CD1c-positive myeloid dendritic cell (primary cell): Measurements from ENCODE around the gene AKT3.

Source experiments
- DNase-seq: peaks from one replicate; pipeline ENCODE4 v3.0.0-alpha.2; 2016; ENCODE audit errors: extremely low spot score

AKT3 gene

GRCh38 chr1:243488459-243489157 is 361.4 kb downstream of the AKT3 start:
- no peak for DNase-seq

- no peak for DNase-seq
Observed at GRCh38 chr1:243487649-243488227, 362.3 kb downstream of the AKT3 start.

DNA sequence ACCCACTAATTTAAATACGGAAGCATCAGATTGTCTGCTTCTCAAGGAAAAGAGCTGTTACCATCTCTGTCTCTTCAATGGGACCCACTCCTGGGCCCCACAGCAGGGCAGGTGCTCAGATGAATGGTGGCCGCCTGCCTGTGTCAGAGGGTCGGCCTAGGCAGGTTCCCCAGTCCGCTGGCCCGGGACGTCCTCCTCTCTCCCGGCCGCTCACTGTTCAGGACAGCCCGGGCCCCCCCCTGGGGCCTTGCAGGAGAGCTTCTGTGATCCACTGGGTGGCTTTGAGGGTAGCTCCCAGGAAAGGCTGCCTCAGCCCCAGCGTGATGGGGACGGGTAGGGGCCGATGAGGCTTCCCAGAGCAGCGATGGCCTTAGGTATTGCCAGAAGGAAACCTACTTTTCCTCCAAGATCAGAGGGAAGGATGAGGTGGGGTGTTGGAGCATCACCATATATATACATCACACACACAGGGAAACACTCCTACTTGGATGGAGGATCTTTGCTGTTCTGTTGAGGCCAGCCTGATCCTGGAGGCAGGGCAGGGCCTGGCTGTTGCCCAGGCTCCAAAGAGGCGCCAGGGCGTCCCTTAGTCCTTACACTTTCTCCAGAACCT is 362.9 kb downstream of the AKT3 start:
- no peak for DNase-seq

GRCh38 chr1:243483952-243484351 is 366.1 kb downstream of the AKT3 start:
- no peak for DNase-seq

GRCh38 chr1:243483071-243483771 is 366.8 kb downstream of the AKT3 start:
- no peak for DNase-seq

DNA sequence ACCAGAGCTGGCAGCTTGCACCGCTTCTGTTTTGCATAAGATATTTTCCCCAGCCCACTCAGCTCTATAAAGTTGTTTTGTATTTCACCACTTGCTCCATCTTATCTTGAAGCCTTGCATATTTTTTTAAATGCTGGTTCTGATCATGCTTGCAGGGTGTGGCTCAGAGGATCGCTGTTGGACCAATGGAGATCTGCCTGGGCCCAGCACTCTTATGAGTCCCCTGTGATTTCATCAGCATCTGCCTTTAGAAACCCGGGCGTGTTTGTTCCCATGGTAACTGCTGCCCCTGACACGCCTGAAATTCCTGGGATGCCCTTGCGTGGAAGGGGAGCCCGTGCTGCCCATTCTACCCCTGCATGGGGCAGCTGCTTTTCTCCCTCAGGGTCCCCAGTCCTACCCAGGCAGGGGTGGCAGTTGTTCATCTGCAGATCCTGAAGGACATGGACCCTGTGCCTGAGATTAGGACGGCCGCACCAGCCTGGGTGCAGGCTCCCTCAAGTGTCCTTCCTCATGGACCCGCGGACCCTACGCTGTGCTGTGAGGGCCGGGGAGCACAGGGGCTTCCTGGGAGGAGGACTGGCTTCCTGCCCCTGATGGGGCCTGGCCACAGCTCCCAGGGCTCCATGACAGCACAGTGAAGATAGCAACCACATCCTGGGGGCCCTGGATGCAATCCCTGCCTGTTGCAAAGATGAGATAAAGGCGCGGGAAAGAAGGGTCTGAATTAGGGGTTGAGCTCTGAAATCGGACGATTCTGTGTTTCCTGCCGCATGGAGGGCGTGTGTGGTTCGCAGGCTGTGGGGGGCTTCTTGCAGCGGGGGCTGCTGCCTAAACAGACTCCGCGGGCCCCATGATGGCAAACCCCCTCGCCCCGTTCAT is 367.7 kb downstream of the AKT3 start:
- no peak for DNase-seq

DNA sequence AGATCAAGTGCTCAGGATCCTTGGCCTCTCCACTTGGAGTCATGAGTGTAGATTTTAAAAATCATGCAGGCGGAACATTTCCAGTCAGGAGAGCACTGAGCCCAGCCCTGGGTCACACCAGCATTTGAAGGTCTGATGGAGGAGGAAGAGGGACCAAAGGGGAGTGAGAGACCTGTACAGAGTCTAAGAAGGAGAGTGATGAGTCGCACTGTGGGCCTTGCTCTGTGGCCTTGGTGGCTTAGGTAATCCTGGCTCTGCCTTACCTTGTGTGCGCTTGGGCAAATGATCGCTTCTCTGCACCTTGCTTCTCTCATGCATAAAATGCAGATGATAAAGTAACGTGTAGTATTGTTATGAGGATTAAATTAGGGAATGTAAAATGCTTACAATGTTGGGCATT is 368.9 kb downstream of the AKT3 start:
- DNase-seq, result no peak

DNA sequence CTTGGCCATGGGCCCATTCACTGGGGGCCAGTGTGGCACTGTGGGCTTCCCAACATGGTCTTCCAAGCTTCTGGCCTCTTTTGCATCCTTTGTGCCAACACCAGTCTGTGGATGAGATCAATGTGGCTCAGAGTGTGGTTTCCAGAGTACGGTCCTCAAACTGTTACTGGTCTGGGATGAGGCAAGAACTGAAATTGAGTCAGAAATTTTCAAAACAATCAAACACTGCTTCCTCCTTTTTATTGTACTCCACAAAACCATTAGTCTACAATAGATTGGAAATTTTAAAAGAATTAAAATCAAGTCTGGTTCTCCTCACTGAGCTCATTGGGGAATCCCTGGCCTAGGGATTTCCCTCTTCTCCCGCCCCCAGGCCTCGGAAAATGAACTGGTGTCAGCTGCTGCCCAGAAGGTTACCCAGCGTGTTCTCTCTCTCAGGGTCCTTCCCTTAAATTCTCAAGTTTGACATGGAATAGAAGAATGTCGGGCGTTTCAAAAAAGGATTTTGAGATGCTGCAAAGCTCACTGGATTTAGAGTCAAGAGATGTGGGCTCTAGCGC is 372.2 kb downstream of the AKT3 start:
- peak; percentile 51 for DNase-seq

DNA sequence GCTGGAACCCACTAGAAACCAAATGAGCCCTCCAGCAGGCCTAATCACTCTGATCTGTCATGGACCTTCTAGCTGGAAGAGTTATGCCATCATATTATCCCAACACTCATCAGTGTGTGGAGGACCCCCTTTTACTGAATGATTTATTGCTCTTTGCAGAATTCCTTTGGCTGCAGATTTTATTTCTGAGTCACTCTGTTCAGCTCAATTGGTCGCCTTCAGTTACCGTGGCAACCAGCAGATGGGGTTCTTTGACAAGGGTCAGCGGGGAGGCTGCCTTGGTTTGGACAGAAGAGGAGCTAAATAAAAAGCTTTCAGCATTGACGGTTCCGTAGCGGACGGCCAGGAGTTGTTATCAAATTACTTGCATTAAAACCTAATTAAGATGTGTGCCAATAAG is 374.1 kb downstream of the AKT3 start:
- no peak for DNase-seq

DNA sequence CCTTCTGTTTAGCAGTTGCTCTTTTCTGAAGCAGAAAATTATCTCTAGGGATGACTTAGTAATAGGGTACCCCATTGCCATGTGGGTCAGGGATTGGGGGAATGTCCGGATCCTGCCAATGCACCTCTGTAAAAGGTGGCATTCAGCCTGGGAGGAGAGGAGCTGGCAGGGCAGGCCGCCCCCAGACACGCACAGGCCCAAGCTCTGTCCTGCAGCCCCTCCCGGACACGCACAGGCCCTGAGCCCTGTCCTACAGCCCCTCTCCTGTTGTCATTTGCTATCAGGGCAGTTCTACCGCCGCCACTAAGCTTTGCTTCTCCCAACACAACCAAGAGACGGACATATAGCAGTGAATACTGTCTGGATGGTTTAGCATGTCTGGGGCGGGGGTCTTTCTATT is 375.1 kb downstream of the AKT3 start:
- no peak for DNase-seq

DNA sequence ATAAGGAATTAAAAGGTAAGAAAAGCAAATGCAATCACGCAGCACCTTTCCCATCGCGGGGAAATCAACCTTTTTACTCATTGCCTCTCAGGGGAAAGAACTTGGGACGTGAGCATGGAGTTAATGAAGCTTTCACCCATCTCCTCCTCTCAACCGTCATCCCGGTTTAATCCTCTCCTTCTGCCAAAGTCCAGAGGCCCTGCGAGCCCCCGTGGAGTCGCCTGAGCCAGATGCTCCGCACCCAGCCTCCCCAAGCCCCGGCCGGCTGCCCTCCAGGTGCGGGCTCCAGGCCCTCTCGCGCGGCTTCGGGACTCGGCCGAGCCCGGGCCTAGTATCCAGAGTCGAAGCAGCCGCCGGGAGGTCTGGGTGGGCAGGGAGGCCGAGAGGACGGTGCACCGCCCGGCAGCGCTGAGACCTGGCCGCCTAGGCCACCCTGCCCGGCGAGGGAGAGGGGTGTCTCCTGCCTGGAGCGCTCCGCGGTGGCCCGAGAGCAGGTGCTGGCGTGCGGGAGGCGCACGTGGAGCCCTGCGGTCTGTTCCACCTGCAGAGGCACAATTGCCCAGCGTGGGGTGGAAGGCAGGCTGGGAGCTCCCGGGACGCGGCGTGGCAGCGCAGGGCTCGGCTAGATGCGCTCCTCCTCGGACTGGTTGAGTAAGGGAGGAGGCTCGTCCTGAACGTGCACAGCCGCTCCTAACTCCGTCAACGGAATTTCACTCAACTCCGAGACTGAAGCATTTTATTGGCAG is 375.7 kb downstream of the AKT3 start:
- no peak for DNase-seq

DNA sequence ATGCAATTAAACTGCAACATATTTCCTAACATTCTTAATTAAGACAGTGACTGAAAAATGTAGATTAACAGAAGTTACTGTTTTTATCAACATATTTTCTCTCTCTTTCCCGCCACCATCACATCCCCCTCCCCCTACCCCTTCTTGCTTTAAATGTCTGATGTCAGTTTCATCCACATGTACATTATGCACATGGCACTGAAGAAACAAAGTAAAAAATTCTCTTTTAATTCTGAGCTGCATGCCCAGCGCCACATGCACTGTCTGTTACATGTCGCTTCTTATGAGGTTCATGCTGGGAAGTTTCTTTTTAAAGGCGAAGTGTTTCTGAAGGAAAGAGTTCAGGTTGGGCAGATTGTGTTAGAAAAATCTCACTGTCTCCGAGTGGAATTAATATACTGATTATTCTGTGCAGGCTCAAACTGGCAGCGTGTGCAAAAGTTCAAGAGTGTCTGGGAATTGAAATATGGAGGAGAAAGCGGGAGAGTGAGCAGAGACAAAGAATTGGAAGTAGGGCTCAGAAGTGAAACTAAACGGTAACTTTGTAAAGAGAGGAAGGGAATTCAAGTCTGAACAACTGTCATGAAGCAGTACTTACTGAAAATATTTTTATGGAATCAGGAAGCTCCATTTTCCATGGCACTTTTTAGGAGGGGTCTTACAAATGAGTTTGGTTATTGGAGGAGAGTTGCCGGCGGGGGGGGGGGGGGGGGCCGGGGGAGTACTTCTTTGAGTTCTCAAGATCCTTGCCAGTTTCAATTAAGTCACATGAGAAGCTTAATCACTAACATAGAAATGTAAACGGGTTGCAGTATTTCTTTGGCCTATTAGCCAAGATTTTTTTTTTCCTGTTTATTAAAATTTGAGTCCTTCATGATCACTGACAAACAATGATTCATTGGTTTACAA is 376.6 kb downstream of the AKT3 start:
- DNase-seq, result peak; percentile 22

DNA sequence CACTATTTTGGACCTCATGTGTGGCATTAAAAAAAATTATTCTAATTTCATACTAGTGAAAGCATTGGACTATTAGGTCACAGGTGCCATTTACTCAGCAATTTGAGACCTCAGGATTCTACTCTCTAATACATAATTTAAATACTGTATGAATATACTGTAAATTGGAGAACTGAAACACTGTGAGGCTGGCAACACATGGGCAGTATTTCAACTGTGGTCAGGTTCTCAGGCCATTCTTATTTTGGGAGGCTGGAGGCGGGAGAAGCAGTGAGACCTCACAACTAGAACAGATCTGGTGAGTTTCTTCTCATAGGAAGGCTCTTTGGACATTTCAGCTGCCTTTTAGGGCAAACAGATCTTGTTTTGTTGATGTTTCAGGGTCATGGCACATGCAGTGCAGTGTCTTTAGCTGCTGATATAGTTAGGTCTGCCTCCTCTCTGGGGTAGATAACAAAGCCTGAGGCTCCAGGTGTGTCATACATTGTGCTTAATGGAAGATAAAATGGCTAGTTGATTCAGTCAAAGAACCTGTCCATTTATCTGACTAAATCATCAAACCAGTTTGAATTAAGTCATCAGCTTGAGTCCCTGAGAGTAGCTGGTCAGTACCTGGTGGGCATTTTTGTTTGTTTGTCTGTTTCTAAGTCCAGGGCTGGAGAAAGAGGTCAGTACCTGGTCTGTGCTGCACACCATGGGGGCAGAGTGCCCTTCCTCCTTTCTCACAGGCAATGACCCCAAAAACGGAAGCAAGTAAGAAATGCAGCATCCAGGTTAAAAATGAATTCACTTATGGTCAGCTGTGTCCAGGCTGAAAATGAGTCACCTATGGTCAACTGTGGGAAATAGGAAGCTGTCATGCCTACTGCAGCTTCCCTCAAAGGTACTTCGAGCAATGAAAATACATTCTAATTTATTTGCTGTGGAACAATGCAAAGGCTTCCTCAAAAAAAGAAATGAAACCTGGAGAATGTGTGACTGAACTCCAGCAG is 378.0 kb downstream of the AKT3 start:
- DNase-seq, result peak; percentile 87

DNA sequence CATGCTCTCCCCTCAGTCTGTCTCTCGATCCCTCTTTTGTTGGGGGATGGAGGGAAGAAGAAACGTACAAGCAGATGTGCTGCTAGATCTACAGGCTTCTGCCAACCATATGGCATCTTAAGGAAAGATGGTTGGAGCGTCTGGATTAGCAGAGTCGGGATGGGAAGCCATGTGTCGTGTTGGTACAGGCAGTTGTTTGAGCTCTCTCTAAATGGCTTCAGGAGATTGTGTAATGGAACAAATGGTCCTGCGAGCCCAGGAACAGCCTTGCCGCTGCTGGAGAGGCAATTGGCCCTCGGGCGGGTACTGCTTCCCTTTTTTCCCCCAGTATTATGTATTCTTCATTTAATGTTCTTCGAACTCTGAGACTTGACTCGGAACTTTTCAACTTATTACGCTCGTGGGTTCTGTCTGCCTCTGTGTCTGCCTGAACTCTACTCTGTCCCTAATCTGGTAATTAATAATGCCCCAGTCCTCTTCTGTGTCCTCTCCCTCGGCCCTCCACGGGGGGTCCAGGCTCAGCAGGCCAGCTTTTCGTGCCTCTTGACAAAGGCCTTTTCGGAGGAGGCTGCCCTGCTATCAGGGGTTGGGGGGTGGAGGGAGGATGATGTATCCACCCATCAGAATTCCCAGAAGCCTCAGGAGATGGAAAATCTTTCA is 378.9 kb downstream of the AKT3 start:
- peak; percentile 54 for DNase-seq

- no peak for DNase-seq
Observed at GRCh38 chr1:243470502-243470901, 379.5 kb downstream of the AKT3 start.

DNA sequence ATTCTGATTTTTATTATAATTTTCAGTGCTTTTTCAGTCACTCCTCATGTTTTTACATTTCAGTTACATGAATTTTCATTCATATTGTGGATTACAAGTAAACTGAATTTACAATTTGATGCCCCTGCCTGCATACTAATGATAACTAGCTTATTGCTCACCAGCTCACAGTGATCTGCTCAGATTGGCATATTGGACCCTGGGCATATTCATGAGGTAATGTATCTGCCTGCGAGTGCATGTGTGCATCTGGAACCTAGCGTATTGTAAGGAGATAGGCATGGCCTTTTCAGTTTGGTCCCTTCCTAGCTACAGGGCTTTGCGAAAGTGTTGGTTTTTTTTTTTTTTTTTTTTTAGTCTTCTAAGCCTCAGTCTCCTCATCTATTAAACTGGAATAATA is 380.5 kb downstream of the AKT3 start:
- no peak for DNase-seq

DNA sequence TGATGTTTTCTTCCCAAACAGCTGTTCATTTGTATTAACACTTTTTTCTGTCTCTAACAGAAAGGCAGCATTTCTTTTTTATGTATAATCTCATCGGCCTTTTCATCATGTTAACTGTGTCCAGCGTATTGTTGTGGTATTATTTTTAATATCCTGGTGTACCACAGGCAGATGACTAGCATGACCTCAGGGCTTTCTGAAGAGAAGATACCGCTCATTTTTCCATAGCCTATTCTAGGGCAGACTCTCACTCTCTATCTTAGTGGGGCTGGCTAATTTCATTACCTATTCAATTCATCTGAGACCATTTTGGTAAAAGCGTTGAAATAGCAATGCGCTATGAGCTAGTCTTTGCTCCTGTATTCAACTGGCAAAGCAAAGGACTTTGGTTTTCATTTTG is 384.3 kb downstream of the AKT3 start:
- no peak for DNase-seq

DNA sequence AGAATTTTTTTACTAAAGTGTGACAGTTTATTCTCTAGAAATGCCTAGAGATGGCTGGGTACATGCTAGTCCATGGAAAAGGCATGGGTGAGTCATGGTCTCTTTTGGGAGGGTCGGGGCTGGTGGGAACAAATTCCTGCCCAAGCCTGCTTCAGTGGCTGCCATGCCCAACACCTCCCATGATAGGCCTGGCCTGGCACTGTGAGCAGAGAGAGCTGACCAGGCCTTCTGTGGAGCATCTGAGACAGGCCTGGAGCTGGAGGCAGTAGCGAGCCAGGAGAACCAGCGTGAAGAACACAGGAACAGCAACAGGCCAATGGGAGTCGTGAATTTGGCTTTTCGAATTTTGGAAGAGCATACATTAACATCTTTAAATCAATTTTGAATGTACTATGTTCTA is 385.0 kb downstream of the AKT3 start:
- no peak for DNase-seq
